Stimulated activated naive CD8-positive, alpha-beta T cell treated with anti-CD3 and anti-CD28 coated beads, Interleukin-15, Interleukin-2, amounts not matched to agents 100 U/mL and 50 U/mL, for 24 hours (primary cell): ENCODE results near the gene SNX8.

Experiments used
- ATAC-seq: fragments of 150-1000 bp; cut with Tn5 transposase; one replicate; pipeline ENCODE4 v1.10.0; 2021
- DNase-seq: peaks from one replicate; pipeline ENCODE4 v3.0.0; 2021

Gene SNX8

GRCh38 chr7:2244404-2244995 lies 69.7 kb downstream of the SNX8 start:
- DNase-seq = no peak

DNA sequence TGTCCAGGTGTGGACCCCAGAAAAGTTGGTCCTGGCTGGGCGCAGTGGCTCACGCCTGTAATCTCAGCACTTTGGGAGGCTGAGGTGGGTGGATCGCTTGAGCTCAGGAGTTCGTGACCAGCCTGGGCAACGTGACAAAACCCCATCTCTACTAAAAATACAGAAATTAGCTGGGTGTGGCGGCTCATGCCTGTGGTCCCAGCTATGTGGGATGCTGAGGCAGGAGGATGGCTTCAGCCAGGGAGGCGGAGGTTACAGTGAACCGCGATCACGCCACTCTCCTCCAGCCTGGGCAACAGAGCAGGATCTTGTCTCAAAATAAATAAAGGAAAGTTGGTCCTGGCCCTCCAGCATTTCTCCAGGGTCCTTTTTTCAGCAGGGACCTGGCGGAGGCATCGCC lies 70.8 kb downstream of the SNX8 start:
- DNase-seq = no peak
- no peak for ATAC-seq

More at GRCh38 chr7:2244404-2244995, 69.7 kb downstream of the SNX8 start:
- no peak for ATAC-seq

GRCh38 chr7:2242541-2243429 lies 71.5 kb downstream of the SNX8 start:
- peak; percentile 40 for DNase-seq
- ATAC-seq = peak; percentile 47

- peak; percentile 75 for ATAC-seq
- DNase-seq = peak; percentile 90
Measured at GRCh38 chr7:2241580-2242540, 72.4 kb downstream of the SNX8 start, which contains the start of the genes MRM2 and NUDT1. Gene MRM2, minus strand, starts transcription at chr7:2242205. Its CDS starts 36 bp downstream, at chr7:2242169. Gene NUDT1, plus strand, starts transcription at chr7:2242226. Its CDS starts 2,349 bp downstream, at chr7:2244575.

- DNase-seq (no peak), ATAC-seq (no peak)
Measured at GRCh38 chr7:2239242-2239641, 75.0 kb downstream of the SNX8 start.

DNA sequence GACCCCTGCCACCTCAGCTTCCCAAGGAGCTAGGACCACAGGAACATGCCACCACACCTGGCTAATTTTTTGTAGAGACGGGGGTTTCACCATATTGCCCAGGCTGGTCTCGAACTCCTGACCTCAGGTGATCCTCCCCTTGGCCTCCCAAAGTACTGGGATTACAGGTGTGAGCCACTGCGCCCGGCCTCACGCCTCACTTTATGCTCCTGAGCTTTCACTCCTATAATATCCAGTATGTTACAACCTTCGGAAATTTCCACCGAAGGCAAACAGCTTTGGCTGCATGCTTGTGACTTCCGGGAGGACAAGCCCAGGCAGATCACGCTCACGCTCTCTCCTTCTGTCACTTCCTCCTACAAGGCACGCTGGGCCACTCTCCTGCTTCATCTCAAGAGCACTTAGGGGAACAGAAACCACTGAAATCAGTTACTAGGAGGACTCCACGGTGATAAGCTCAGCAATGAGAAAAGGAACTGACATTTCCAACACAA lies 77.1 kb downstream of the SNX8 start:
- no peak for DNase-seq
- no peak for ATAC-seq

- ATAC-seq (no peak), DNase-seq (no peak)
Measured at GRCh38 chr7:2233926-2234325, 80.3 kb downstream of the SNX8 start.

GRCh38 chr7:2232766-2233520 lies 81.3 kb downstream of the SNX8 start, which contains the start of gene MAD1L1:
Gene MAD1L1, minus strand, starts transcription at chr7:2232945. Its CDS starts 2,812 bp downstream, at chr7:2230133.
- peak; percentile 89 for ATAC-seq
- DNase-seq = peak; percentile 91

DNA sequence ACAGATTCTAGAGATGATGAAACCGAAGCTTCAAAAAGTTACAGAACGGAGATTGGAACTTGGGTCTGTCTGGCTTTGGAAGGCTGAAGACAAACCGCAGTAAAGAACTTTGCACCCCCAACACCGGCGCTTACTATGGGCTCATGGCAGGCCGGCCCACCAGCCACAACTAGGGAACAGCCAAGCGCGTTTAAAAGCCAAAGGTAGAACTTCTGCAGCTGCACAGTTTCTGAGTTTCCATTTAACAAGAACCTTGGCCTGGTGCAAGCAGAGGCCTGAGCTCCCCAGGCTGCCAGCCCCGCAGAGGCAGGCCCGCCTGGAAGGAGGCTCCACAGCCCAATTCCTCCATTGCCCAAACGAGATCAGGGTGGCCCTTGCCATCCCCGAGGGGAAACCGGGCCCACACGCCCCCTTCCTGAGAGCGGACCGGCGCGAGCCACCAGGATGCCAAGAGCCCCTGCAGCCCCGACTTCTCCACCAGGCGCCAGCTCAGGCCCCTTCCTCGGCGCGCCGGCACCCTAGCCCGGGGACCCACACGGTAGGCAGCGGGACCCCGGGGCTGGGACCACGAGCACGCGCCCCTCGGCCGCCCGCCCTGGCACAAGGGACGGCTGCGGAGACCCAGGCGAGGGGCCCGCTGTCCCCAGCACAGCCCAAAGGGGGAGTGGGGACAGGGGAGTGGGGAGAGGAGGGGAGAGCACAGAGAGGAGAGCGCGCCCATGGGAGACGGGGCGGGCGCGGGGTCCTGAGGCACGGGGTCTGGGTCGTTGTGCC lies 82.1 kb downstream of the SNX8 start:
- ATAC-seq = peak; percentile 44

DNA sequence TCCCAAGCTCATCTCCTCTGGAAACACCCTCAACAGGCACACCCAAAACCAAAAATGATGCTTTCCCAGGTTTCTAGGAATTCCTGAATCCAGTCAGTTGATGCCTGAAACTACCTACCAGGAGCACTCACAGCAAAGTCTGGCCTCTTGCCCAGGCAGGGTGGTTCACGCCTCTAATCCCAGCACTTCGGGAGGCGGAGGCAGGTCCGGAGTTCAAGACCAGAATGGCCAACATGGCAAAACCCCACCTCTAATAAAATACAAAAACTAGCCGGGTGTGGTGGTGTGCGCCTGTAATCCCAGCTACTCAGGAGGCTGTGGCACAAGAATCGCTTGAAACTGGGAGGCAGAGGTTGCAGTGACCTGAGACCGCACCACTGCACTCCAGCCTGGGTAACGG lies 83.4 kb downstream of the SNX8 start:
- no peak for DNase-seq
- ATAC-seq = no peak

More for the DNA sequence above, 82.1 kb downstream of the SNX8 start:
- peak; percentile 49 for DNase-seq

GRCh38 chr7:2230226-2230625 lies 84.0 kb downstream of the SNX8 start:
- ATAC-seq (no peak), DNase-seq (no peak)

GRCh38 chr7:2229467-2229866 lies 84.8 kb downstream of the SNX8 start:
- ATAC-seq (no peak), DNase-seq (no peak)

DNA sequence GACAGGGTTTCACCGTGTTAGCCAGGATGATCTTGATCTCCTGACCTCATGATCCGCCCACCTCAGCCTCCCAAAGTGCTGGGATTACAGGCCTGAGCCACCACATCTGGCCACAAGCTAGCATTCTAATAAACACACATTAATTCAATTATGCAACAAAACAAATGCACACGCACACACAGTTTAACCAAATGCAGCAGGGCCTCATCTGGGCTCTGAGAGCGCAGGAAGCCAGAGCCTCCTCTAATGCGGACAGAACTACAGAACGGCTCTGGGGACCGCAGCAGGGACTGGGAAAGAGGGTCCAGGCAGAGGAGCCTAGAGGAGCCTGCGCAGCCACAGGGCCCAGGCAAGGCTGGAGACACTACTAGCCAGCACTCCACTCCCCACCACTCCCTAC lies 85.3 kb downstream of the SNX8 start:
- no peak for ATAC-seq
- DNase-seq = no peak

GRCh38 chr7:2227699-2228098 lies 86.5 kb downstream of the SNX8 start:
- ATAC-seq = no peak
- no peak for DNase-seq

DNA sequence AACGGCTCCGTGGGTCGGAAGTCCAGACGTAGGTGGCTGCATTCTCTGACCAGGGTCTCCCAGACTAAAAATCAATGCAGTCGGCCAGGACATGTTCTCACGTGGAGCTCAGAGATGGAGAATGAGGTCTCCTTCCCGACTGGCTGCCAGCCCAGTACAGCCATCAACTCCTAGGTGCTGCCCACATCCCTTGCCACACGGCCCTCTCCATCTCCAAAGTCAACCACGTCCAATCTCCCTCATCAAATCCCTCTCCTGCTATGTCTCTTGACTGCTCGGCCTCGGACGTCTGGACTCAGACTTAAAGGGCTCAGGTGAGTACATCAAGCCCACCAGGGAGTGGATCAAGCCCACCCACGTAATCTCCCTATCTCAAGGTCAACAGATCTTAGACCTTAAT lies 88.4 kb downstream of the SNX8 start:
- no peak for ATAC-seq

GRCh38 chr7:2225336-2225735 lies 88.9 kb downstream of the SNX8 start:
- DNase-seq = no peak

More for the DNA sequence above, 88.4 kb downstream of the SNX8 start:
- no peak for DNase-seq

GRCh38 chr7:2224934-2225333 lies 89.3 kb downstream of the SNX8 start:
- no peak for ATAC-seq
- no peak for DNase-seq

More at GRCh38 chr7:2225336-2225735, 88.9 kb downstream of the SNX8 start:
- no peak for ATAC-seq

GRCh38 chr7:2224491-2224928 lies 89.7 kb downstream of the SNX8 start:
- ATAC-seq = no peak
- no peak for DNase-seq

GRCh38 chr7:2223321-2223720 lies 90.9 kb downstream of the SNX8 start:
- ATAC-seq (no peak), DNase-seq (no peak)

- ATAC-seq (no peak), DNase-seq (no peak)
Measured at GRCh38 chr7:2222516-2222915, 91.7 kb downstream of the SNX8 start.
